GM12872 (cell line): ENCODE measurements around the gene TFEB.

Experiments used
- TF ChIP-seq, protein P1 (sequence below): IDR thresholded peaks from 3 replicates; pipeline ENCODE4 v1.5.1; 2011; ENCODE audit warnings: low read depth, mild to moderate bottlenecking, low read length, moderate library complexity; ENCODE audit not compliant: insufficient read depth

Gene TFEB

DNA sequence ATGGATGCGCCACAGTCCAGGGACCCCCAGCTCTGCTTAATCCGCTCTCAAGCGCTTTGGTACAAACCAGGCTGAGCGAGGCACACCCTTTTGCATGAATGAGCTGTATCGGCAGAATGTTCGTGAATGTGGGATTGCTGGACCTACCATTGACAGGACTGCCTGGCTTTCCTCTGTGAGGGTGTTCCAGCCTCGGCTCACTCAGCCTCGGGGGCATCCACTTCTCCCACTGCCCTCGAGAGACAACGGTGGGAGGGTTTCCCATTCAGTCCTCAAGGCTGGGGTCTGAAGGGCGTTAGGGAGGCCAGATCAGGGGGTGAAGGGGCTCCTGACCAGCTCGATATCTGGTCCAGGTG lies 79.8 kb downstream of the TFEB start:
- TF ChIP-seq, protein P1, sequence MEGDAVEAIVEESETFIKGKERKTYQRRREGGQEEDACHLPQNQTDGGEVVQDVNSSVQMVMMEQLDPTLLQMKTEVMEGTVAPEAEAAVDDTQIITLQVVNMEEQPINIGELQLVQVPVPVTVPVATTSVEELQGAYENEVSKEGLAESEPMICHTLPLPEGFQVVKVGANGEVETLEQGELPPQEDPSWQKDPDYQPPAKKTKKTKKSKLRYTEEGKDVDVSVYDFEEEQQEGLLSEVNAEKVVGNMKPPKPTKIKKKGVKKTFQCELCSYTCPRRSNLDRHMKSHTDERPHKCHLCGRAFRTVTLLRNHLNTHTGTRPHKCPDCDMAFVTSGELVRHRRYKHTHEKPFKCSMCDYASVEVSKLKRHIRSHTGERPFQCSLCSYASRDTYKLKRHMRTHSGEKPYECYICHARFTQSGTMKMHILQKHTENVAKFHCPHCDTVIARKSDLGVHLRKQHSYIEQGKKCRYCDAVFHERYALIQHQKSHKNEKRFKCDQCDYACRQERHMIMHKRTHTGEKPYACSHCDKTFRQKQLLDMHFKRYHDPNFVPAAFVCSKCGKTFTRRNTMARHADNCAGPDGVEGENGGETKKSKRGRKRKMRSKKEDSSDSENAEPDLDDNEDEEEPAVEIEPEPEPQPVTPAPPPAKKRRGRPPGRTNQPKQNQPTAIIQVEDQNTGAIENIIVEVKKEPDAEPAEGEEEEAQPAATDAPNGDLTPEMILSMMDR, result no peak

DNA sequence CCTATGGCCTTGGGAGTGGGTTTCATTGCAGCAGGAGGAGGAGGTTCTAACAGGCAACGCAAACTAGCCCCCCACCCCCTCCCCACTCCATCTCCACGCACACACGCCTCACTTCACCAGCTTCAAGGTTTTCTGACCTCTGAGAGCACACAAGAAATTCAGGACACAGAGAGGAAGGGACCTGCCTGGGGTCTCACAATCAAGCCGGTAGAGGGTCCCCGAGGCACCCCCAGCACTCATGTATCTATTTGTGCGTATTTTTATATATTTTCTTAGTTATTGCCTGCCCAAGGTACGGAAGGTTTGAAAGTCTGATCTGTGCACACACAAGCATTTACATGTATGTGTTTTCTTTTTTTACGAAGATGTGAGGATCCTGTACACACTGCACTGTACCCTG lies 80.2 kb downstream of the TFEB start:
- TF ChIP-seq, protein P1, result no peak

DNA sequence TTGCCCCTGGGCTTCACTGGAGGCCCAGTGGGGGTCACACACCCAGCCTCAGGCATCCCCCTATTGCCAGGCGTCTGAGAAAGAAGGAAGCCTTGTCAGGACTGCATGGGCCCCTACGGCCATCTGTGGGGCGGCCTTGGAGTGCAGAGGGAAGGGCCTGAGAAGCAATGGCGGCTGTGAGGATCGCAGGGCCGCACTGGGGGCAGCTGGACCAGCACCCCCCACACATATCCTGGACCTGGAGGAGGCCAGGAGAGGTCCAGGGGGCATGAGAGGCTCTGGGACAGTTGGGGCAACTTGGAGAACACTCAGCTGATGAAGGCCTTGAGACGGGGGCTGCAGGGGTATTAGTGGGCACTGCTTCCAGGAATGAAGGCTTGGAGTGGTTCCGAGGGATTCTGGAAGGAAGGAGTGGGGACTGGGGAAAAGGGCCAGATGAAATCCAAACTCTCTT lies 80.7 kb downstream of the TFEB start:
- TF ChIP-seq, protein P1, result no peak

DNA sequence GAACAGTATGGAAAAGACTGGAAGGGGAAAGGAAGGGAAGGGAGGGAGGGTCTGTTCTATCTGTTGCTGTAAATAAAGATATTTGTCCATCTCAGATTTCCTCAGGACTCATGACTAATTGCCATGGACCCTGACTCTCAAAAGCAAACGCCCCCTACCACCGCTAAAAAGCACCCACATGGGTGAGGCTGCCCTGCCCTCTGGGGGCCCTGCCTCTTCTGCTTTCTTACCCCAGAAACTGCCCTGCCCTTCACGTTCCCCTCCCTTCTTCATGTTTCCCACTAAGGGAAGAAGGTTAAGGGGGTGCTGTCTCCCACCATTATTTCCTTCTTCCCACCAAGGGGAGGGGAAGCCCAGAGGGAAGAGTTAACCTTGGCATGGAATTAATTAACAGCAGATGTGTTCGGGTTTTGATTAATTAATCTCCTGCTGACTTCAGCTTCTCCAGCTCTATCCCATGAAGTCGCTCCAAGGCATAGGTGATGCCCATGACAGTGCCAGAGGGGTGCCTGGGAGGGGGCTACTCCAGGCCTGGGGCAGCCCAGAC lies 81.2 kb downstream of the TFEB start:
- TF ChIP-seq, protein P1, result no peak

DNA sequence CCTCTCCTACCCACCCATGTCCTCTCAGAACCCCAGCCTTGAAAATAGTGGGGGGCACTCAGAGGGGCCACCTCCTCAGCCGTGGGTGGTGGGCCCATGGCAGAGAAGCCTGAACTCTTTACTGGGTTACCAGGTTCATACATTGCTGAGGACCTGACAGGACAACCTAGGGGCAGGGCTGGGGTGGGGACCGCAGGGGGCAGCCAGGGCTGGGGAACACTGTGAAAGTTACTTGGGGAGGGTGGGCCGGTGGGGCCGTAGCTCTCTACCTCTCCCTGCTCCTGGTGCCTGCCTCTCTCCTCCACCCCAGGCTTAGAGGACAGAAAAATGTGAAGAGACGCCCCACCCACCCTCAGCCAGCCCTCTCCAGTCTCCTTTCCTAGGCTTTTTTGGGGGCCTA lies 81.7 kb downstream of the TFEB start:
- TF ChIP-seq, protein P1, result no peak

DNA sequence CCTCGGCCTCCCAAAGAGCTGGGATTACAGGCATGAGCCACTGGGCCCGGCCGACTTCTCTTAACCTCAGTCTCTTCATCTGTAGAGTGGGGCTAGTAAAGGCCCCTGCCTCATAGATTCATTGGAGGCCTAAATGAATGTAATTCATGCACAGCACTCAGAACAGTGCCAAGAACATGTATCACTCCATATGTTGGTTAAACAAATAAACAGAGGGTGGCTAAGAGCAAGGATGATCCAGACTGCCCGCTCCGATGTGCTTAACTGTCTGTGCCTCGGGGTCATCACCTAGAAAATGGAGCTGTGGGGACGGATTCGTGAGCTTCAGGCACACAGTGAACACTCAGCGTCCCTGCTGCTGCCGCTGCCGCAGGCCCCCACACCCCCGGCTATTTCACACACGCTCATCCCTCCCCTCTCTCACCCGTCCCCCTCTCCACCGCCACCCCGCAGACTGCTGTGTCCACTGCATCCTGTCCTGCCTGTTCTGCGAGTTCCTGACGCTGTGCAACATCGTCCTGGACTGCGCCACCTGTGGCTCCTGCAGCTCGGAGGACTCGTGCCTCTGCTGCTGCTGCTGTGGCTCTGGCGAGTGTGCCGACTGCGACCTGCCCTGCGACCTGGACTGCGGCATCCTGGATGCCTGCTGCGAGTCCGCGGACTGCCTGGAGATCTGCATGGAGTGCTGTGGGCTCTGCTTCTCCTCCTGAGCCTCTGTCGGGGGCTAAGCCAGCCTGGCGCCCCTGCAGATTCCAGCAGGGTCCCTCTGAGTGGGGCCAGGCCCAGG lies 82.3 kb downstream of the TFEB start:
- TF ChIP-seq, protein P1, result no peak

DNA sequence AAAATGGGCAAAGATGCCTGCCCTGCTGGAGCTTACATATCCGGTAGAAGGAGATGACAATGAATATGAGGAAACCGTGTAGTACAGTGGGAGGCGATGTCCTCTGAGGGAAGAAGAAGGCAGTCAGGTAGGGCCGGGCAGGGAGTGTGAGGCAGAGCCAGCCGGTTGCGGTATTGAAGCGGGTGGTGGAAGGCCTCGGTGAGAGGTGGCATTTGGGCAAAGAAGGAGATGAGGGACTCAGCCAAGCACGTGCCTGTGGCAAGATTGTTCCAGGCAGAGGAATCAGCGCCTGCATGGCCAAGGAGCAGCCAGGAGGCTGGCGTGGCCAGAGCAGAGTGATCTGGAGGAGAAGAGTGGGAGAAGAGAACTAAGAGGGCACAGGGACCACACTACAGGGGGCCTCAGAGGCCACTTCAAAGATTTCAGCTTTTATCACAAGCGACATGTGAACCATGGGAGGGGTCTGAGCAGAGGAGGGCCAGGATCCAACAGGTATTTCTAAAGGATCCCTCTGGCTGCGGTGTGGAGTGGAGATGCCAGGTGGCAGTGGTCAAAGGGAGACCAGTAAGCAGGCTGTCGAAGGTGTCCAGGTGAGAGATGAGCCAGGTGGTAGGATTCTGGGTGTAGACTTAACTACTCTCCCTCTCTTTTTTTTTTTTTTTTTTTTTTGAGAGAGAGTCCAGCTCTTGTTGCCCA lies 83.3 kb downstream of the TFEB start:
- TF ChIP-seq, protein P1, result no peak
